Fibroblast of skin of abdomen (primary cell): ENCODE results near the gene GPR153.

Source experiments
- DNase-seq: peaks from one replicate; pipeline ENCODE4 v3.0.0-alpha.2; 2013

The GPR153 gene

DNA sequence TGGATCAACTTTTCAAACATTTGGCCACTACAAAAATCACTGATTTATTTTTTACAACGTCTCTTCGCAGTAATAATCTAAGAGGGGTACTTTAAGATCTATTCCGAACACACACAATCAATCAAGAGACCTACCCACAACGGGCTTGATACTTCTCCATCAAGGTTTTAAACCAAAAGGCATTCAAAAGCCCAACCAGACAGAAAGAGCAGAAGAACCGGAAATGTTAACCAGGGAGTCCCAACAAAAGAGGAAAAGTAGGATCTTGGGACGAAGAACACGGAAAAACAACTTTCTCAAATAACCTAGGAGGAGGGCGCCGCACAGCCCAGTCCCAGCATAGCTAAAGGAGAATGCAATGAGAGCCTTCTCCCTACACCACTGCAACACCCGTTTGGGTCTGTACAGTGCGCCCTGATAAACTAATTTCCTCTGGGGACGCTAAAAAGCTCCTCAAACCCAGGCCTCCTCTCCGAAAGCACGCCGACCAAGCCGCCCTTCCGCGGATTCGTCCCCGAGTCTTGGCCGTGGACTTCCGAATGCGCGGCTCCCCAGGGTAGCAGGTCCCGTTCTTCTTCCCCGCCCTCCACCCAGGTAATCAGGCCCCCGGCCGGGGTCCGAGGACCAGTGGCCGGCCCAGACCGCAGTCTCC, 62.1 kb downstream of the GPR153 start:
- DNase-seq, result no peak

DNA sequence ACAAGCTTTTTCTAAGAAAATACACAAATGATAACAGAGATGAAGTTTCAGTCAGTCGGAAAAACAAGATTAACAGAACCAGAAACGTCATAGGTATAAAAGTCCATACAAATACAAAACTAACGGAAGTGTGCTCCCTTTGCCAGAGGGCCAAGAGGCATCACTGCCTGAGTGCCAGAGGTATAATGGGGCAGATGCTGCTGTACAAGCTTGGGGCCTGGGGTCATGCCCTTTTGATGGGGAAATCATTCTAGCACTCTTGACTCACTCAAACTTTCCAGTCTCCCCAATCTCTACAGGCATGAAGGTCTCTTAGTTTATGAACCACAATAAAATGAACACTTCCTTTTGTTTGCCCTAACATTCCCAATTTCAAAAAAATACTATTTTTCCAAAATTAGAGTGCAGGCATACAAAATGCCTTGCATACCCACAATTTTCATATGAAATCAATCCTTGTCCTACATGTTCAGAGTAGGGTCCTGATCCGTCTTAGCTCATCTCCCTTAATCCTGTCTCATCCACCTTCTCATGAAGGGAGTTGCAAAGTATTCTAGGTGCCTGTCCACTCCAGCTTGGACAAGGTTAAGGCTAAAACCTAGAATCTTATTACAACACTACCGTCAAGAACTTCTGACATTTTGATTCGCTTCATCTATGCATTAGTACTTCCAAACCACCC, 63.0 kb downstream of the GPR153 start:
- DNase-seq, result no peak
